Gastroesophageal sphincter (tissue), 4 donors: ENCODE data around the gene ZC3H8. TPM values are rescaled to one million over a fixed set of nuclear protein-coding genes. Genes with fewer than 3 reads are reported as not detected.

Source experiments
- ATAC-seq: fragments of 150-250 bp; one replicate; pipeline ENCODE4 v1.9.1; 2016; ENCODE audit warnings: mild to moderate bottlenecking, moderate library complexity
- H3K27ac ChIP-seq, 4 donors: fragments of 200-600 bp; sonication (generic) in 3 of 4; 1 replicate in 3 of 4; 2 replicates in 1 of 4; pipeline ENCODE4 v1.5.1; 2016 to 2019
- H3K27me3 ChIP-seq: fragments of 200-600 bp; sonication (generic); one replicate; pipeline ENCODE4 v1.5.1; 2019
- H3K36me3 ChIP-seq, 2 donors: fragments of 200-600 bp; sonication (generic); one replicate each; pipeline ENCODE4 v1.5.1; 2019; ENCODE audit warnings: control low read depth in 1 of 2
- H3K4me1 ChIP-seq, 3 donors: fragments of 200-600 bp; sonication (generic); 1 replicate in 2 of 3; 2 replicates in 1 of 3; pipeline ENCODE4 v1.5.1; 2016 to 2019; ENCODE audit warnings: control low read depth in 2 of 3
- H3K4me3 ChIP-seq, 2 donors: fragments of 200-600 bp; sonication (generic); one replicate each; pipeline ENCODE4 v1.5.1; 2019; ENCODE audit warnings: mild to moderate bottlenecking in 1 of 2, moderate library complexity in 1 of 2
- H3K9me3 ChIP-seq, 3 donors: fragments of 200-600 bp; sonication (generic); one replicate each; pipeline ENCODE4 v1.5.1; 2017 to 2019; ENCODE audit warnings: control low read depth in 2 of 3
- CTCF ChIP-seq, 4 experiments: fragments of 200-600 bp in 2 of 4; fragments of 450-650 bp in 2 of 4; sonication (generic) in 1 of 4; IDR thresholded peaks; one replicate each; pipeline ENCODE4 v1.5.1; 2017 to 2019; ENCODE audit warnings: antibody characterized with exemption in 4 of 4, mild to moderate bottlenecking in 2 of 4, moderate library complexity in 2 of 4
- EP300 ChIP-seq: sonication (generic); formaldehyde crosslinking; IDR thresholded peaks from one replicate; pipeline ENCODE4 v1.6.1; 2017; ENCODE audit warnings: antibody characterized with exemption, mild to moderate bottlenecking
- POLR2A ChIP-seq, 2 donors: fragments of 450-650 bp; IDR thresholded peaks; one replicate each; pipeline ENCODE4 v1.6.1; 2017; ENCODE audit warnings: antibody characterized with exemption in 2 of 2, mild to moderate bottlenecking in 2 of 2, moderate library complexity in 1 of 2
- POLR2AphosphoS5 ChIP-seq: sonication (generic); formaldehyde crosslinking; IDR thresholded peaks from one replicate; pipeline ENCODE4 v1.6.1; 2017; ENCODE audit warnings: antibody characterized with exemption
- whole genome bisulfite sequencing, 2 donors: methylation state at CpG; one replicate each; pipeline ENCODE4 v1.1.5; 2018; ENCODE audit warnings: low coverage in 1 of 2; 5-methylcytosine and 5-hydroxymethylcytosine counted together
- total RNA-seq, 4 donors: library from RNA; depleted of rRNA; stranded (reverse); fragments of >200 nt; gene quantifications; one replicate each; pipeline ENCODE4 v1.1.0, GENCODE V29; 2016

ZC3H8 gene
- total RNA-seq, 4 donors from 2014 or later: 3.4 to 14.3 (median 8.5) TPM

GRCh38 chr2:112268547-112268946 is 13.7 kb upstream of the ZC3H8 start:
- TF ChIP-seq CTCF (IDR thresholded peaks at IDR 0.05) (no peak), EP300 (no peak), POLR2AphosphoS5 (no peak), POLR2A (IDR thresholded peaks at IDR 0.05) (no peak)
- Histone ChIP-seq H3K4me3 (no peak overlapping the region), H3K27ac (no peak overlapping the region), H3K27me3 (no peaks in the 10 kb centered on the region), H3K4me1 (no peaks in the 10 kb centered on the region), H3K9me3 (no peaks in the 10 kb centered on the region), H3K36me3 (no peaks in the 10 kb centered on the region)
- no peak for ATAC-seq
- WGBS, 2 donors: 100% methylated on average over 1 of the region's 1 CpG

GRCh38 chr2:112262876-112263275 is 8.0 kb upstream of the ZC3H8 start:
- H3K27ac ChIP-seq: no peak overlapping the region
- H3K36me3 ChIP-seq: no peaks in the 10 kb centered on the region
- ATAC-seq: no peak
- H3K4me1 ChIP-seq: peaks cover 0 to 4% (median 0%) of the 10 kb centered on the region in 3 donors
- no peak overlapping the region for H3K4me3 ChIP-seq
- peaks cover 0 to 6% (median 0%) of the 10 kb centered on the region in 3 donors for H3K9me3 ChIP-seq
- TF ChIP-seq CTCF (IDR thresholded peaks at IDR 0.05) (no peak), POLR2AphosphoS5 (no peak), EP300 (no peak), POLR2A (IDR thresholded peaks at IDR 0.05) (no peak)
- no peaks in the 10 kb centered on the region for H3K27me3 ChIP-seq

- 94% methylated on average over 2 of the region's 3 CpGs; no CpG with 5 or more reads in 1 of the 2 donors for WGBS, 2 donors
- Histone ChIP-seq H3K27ac (no peak overlapping the region), H3K27me3 (no peaks in the 10 kb centered on the region), H3K4me1 (peaks cover 0 to 6% (median 0%) of the 10 kb centered on the region in 3 donors), H3K4me3 (no peak overlapping the region), H3K36me3 (no peaks in the 10 kb centered on the region), H3K9me3 (peaks cover 0 to 6% (median 0%) of the 10 kb centered on the region in 3 donors)
- ATAC-seq: no peak
- TF ChIP-seq POLR2AphosphoS5 (no peak), POLR2A (IDR thresholded peaks at IDR 0.05) (no peak), EP300 (no peak), CTCF (IDR thresholded peaks at IDR 0.05) (no peak)
Measured at GRCh38 chr2:112260295-112260625, 5.4 kb upstream of the ZC3H8 start.

GRCh38 chr2:112259509-112260294 is 4.9 kb upstream of the ZC3H8 start:
- peak; percentile 68 for ATAC-seq

More at GRCh38 chr2:112259509-112260294, 4.9 kb upstream of the ZC3H8 start:
- H3K4me1 ChIP-seq: peaks cover 0 to 8% (median 0%) of the 10 kb centered on the region in 3 donors
- TF ChIP-seq POLR2AphosphoS5 (no peak), CTCF (IDR thresholded peaks at IDR 0.05) (peak; percentile 89 to 97 (median 91))
- WGBS, 2 donors: 20 to 64% methylated on average over 4 to 11 of the region's 15 CpGs
- no peak overlapping the region for H3K4me3 ChIP-seq
- peak overlapping the region in 1 of 4 donors; percentile 37 for H3K27ac ChIP-seq
- peaks cover 0 to 6% (median 0%) of the 10 kb centered on the region in 3 donors for H3K9me3 ChIP-seq
- no peaks in the 10 kb centered on the region for H3K27me3 ChIP-seq
- no peaks in the 10 kb centered on the region for H3K36me3 ChIP-seq
